NCI-H2227 treated with DMSO at 0.1 percent for 48 hours (cell line): ENCODE data around the gene TSSK6.

Source experiments
- DNase-seq: peaks from one replicate; lab custom pipeline; 2025; lab: John Stamatoyannopoulos, UW

Gene TSSK6

DNA sequence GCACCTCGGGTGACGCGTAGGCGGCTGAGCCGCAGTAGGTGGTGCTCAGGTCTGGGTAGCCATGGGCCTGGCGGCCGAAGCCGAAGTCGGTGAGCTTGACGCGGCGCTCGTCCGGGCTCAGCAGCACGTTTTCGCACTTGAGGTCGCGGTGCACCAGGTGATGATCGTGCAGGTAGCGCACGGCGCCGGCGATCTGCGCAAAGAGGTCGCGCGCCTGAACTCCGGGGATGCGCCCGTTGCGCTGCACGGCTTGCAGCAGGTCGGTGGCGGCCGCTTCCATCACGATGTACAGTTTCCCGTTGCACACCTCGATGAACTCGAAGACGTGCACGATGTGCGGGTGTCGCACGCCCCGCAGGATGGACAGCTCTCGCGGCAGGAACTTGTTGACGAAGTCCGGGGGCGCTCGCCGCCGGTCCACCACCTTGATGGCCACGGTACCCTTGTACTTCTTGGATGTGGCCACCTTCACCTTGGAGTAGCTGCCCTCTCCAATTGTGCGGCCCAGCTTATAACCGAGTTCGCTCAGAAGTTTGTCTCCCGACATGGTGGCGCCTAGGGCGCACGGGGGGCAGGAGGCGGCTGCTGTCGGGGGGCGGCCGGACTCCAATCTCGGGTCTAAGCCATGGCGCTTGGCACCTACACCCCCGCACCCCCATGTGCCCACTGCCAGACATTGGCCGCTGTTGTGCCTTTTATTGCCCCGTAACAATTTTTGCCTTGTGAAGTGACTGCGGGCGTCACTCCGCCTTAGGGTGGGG is at the start of gene TSSK6:
Gene TSSK6, minus strand, starts transcription at position 668 of the 761 bp plus-strand sequence. Its CDS starts 121 bp downstream, at position 547.
- DNase-seq: no peak

DNA sequence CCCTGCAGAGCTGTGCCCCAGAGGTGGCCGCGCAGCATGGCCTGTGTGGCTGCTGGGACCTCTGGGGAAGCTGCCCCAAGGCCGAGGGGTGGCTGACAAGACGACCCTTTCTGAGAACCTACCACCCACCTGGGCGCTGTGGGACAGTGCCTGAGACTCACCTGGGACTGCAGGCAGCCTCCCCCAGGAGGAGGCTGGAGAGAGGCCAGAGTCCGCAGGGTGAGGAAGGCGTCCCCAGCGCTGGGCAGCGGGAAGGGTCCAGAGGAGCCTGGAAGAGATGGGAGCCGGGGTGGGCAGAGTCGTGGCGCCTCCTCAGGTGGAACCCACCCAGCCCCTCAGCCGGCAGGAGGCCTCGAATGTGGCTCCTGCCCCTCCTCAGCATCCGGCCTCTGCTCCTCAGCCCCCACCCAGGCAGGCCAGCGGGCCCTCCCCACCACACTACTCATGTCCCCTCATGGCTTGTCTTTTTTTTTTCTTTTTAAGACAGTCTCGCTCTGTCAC is 48.0 kb upstream of the TSSK6 start:
- DNase-seq: no peak

DNA sequence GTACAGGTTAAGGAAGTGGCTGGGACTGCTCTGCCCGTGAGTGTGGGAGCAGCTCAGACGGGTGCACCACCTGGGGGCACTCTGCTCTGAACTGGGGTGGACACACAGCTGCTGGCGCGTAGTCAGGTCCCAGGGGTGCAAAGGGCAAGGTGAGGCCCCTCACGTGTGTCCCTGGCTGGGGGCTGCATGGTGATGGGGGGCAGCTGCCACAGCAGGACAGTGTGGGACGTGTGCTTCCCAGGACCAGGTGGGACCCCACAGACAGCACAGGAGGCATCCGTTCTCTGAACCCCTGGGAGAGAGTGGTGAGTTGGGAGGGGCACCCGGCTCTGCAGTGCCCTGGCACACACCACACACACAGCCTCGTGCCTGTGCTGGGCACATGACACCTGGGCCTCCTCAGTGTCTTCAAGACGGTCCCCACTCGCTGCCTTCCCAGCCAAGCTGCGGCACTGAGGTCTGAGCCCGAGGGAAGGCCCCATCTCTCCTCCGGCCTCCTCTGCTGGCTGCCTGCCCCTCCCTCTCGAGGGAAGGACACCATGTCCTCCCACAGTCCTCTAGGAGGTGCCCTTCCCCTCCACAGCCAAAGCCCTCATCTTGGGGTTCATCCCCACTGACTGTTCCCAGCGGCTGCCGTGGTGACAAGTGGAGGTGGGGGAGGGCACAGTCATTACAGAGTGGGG is 47.5 kb upstream of the TSSK6 start:
- no peak for DNase-seq

DNA sequence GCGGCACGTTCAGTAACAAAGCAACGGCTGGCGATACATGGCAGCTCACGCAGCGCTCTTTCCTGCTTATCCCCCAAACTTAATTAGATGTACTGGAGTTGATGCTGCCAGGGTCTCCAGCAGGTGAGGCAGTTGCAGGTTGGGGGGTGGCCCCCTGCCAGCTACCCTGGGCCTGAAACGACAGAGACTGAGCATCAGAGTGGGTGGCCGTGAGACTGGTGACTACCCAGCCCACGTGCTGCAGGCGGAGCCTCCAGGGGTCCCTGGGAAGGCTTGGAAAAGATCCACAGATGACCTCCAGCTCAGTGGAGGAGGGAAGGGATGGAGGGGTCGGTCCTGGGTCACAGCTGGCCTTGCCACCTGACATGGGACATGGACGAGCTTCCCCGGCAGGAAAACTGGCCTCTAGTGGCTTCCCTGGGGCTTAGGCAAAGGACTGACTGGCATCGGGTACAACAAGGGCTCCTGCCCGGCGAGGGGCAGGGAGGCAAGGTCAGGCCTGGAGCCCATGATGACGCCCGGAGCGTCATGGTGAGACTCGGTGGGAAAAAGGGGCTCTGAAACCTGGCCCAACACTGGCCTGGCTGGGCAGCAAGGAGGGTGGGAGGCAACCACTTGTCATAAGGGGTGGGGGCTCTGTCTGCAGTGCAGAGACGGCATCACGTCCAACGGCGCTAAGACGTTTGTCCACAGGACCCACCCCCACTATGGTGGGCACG is 46.8 kb upstream of the TSSK6 start:
- DNase-seq: no peak

DNA sequence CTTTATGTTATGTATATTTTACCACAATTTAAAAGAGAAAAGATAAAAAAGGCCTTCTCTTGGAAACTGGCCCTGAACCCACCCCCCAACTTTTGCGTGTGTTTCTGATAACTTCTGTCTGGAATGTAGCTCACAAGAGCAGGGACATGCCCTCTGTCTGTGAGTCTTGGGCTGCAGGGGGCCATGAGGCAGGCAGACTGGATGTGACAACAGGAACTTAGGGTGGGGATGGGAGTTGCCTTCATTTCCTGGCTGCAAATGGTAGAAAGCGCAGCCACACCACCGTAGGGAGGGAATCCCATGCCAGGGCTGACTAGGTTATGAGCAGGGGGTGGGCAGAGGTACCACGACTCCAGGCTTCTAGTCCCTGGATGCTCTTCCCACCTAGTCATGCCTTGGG is 44.6 kb upstream of the TSSK6 start:
- no peak for DNase-seq

DNA sequence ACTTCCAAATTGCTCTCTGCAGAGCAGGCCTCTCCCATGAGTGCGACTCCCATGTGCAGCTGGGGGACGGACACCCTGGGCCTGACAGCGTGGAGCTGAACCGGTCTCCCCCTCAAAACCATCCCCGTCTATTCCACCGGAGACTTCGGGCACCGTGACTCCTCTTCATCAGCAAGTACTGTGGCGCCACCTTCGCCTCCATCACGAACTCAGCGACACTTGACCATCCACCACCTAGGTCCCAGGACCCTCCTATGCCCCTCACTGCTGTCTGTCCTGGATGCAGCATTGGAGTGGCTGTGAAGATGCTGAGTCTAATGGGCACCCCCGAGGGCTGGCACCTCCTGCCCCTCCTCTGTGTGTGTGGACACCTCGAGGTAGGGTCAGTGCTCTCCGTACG is 43.3 kb upstream of the TSSK6 start:
- no peak for DNase-seq

DNA sequence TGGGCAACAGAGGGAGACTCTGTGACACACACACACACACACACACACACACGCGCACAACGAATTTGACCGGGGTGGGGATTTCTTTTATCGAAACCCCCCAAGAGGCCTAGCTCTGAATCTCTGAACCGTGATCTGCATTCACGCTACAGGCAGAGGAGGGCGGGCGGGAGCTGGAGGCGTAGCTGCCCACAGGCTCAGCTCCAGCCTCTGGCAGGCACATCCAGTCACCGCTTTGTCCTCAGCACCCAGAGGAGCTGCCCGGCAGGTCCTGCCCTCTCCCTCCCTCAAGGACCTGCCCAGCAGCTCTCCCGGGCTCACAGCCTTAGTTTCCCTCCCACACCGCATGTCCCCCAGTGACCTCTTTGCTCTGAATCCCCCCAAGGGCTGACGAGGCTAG is 42.7 kb upstream of the TSSK6 start:
- no peak for DNase-seq

DNA sequence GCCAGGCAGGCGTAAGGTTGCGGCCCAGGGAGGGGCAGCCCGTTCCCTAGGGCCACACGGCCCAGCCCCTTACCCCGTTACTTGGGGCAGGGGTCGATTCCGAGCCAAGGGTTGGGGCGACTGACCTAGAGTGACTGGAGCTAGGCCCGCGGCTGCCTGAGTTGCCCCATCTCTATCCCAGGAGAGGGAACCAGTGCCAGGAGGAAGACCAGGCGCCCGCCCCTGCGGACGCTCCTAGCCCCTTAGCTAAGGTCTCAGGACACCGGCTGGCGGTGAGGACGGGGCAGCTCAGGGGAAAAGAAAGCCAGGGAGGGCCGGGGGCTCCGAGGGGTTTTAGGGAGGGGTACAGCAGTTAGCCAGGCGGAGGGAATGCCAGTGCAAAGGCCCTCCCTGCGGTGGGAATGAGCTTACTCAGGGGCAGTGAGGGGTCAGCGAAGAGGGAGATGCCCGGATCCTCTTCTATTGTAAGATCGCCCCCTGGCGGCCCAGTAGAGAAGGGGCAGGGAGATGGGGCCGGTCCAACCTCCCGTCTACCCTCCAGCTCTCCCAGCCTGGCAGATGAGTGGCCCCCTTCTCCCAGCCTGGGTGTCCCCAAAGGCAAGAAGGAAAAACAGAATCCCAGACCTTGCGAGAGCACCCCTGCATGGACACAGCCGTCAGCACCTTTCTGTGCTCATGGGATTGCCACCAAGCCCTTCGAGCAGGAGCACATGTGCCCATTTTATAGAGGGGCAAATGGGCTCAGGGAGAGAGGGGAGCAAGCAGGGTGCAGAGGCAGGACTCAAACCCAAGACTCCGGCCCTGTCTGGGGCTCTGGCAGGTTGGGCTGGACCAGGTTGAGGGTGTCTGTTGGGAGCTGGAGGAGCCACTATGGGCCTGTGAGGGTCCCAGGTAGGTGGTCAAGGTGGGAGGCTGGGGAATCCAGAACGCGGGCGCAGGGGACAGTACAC is 39.0 kb upstream of the TSSK6 start:
- DNase-seq: no peak

DNA sequence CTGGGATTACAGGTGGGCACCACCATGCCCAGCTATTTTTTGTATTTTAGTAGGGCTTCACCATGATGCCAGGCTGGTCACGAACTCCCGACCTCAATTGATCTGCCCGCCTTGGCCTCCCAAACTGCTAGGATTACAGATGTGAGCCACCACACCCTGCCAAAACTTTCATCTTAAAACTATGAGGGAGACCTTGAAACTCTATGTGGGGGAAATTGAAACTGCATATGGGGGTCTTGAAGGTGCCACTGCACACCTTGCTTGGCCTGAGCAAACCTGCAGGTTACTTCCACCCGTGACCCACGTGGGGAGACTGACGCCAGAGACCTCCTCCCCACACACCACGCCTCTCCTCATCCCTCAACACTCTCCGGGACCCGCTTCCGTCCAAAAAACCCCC is 38.3 kb upstream of the TSSK6 start:
- DNase-seq: no peak

DNA sequence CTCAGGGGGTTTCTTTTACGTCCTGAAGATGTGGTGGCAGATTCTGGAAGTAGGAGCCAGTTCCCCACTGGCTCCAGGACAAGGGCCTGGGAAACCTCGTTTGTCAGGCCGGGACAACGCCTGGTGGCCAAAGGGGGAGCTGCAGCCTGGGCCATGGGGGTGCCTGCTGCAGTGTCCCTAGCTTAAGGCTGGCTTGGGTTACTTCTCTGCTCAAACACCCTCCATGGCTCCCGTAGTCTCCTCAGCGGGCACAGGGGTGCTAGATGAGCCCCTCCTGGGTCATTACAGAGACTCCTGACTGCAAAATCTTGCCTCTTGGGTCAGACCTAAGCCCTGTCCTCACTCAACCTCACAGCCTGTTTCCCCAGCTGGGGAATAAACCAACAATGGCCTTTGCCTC is 37.5 kb upstream of the TSSK6 start:
- no peak for DNase-seq

DNA sequence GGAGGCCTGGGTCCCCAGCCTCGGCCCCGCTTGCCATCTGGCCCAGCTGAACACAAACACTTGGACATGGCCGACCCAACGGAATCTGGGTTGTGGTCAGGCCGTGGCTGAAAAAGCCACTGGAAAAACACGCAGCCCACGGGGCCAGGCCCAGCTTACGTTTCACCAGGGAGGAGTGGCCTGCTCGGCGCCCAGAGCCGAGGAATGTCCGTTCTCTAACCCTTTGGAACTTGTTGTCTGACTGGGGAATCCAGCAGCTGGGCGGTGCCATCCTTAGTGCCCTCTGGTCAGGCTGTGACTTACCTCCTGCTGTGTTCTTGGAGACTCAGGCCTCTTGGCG is 36.5 kb upstream of the TSSK6 start:
- DNase-seq: no peak

DNA sequence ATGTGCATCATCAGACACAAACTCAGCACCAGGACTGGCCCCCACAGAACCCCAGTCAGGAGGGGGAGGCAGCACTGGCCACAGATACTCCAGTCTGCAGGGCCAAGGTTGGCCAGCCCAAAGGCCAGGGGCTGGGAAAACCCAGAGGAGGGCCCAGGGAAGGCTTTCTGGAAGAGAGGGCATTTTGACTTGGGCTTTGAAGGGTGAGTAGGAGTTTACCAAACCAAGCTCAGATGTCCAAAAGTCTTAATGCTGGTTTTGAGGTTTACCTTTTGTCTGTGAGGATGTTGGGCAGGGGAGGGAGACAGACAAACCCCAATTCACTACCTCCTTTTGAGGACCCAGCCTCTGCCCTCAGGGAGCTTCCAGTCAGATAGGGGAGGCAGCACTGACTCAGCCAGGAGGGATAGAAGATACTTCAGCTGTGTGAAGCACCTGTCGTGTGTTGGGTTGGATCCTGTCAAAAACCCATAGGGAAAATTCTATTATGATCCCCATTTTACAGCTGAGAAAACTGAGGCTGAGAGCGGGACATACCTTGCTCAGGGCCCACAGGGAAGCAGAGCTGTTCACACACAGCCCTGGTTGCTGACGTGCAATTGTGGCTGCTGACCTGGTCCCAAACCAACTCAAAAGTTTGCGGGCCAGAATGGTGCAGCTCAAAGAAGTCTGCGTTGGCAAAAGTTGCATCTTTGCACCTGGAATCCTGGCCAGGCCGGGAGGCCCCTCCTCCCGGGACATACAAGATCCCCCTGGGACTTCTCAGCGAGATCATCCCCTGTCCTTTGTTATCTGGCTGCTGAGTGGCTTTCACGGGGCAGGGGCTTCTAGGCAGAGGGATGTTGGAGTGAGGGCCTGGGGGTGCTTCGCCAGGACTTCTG is 35.9 kb upstream of the TSSK6 start:
- DNase-seq: no peak

DNA sequence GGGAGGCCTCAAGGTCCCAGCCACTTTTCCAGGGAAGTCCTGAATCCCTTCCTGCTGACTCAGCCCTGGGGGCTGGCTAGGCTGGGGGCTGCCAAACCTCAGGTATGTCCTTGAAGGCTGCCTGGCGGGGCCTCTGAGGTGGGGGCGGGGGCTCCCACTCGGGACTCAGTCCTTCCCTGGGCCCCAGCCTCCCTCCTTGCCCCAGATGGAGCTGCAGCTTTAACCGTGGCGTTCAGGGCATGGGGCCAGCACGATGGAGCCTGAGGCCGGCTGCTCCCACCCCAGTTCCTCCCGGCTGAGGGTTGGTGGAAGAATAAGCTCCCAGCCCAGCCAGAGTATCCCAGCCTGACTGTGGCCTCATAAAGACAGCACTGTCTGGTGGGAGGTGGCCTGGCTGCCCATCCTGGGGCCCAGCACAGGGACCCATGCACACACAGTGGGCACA is 35.2 kb upstream of the TSSK6 start:
- no peak for DNase-seq

DNA sequence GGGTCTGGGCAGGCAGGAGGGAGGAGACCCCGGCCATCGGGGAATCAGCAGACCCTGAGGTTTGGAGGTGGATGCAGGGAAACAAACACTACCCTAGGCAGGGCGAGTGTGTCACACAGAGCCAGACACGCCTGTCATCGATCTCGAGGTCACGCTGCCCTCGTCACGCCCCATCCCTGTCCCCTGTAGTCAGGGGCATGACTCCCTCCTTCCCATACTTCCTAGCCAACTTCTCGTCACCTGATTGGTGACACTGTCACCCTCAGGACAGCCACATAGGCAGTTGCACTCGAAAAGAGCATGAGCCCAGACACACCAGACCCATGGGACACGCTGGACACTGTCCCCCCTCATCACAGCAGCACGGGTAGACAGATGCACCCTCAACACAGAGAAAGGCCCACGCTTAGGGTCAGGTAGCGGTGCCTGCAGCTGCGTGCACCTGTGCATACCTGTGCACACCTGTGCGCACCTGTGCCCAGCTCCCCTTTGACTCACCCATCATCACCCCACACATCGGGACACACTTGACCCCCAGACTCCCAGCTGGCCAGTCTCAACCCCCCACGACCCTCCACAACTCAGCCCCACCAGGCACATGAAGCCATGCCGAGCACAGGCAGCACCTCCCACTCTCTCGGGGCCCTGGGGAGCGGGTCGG is 34.6 kb upstream of the TSSK6 start:
- DNase-seq: no peak

DNA sequence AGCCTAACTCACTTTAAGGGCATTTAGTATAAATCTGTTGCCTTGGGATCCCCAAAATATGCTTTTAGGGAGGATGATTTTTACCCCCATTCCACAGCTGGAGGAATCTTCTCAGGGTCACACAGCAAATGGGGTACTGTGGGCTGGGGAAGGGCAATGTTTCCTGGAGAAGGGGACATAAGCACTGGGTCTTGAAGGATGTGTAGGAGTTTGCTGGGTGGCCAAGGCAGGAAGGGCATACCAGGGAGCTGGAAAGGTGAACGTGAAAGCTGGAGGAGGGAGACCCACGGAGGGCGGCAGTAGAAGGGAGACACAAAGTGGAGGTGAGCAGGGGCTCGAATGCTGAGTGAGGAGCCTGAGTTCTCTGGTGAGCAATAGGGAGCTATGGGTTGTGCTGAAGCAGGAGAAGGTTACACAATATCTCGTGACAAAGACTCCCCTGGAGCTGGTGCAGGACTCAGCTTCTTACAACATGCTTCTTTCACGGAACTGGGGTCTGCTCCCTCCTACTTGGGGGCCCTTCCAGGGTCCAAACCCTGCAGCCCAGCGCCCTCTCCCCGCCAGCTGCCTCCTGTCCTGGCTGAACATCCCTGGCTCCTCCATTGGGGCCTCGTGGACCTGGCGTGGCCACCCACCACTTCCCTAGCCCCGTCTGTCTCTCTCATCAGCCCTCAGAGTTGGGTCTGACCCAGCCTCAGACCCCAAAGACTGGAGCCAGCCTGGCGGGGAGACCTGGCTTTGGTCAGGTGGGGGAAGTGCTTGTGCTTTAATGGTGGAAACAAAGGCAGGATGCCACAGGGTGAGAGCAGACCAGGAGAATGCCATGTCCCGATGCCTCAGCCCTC is 33.8 kb upstream of the TSSK6 start:
- no peak for DNase-seq

DNA sequence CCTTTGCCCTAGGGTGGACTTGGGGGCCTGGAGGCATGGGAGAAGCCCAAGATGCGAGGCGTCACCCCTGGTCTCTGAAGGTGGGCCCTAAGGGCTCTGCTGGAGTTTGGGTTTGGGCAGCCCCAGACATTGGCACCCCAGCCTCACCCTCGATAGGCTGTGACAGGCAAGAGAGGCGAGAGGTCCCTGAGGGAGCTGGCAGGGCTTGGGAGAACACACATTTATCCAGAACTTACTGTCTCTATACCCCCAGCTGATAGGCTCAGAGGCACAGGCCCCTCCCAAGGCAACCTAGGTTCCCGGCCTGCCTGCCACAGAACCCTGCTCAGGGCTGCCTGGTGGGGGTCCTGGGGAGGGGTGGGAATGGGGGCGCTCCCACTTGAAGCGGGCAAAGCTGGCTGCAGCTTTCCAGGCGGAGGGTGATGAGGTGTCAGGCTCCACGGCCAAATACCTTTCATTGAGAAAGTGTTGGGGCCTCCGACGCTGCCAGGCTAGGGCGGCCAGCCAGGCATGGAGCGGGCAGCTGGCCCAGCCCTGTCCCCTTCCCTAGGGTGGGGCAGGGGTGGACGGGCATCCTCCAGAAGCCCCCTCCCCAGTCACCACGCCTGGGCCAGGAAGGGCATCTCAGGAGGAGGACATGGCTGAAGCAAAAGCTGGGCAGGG is 32.5 kb upstream of the TSSK6 start:
- DNase-seq: no peak

DNA sequence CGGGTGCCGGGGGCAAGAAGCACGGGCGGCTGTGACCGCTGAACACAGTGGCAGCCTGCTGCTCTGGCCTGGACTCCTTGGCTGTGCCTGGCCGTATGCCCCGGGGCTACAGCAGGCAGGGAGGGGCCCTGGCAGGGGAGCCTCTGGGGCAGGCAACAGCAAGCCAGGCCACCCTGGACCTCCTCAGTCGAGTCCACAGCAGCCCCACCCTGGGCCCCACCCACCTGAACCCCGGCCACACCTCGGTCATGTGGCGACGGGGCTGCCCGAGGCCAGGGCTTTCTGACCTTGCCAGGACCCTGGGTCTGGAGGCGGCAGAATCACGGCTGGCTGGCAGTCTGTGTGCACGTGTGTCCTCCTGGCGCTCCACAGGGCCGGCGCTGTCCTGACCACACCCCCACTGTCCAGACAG is 31.4 kb upstream of the TSSK6 start:
- DNase-seq: no peak

DNA sequence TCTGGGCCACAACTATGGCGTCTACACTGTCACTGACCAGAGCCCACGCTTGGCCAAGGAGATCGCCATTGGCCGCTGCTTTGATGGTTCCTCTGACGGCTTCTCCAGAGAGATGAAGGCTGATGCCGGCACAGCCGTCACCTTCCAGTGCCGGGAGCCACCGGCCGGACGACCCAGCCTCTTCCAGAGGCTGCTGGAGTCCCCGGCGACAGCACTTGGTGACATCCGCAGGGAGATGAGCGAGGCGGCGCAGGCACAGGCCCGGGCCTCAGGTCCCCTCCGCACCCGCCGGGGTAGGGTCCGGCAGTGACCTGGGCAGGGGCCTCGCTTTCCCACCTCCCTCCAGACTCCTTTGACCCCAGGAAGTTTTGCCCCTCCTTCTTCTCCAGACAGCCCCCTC is 30.4 kb upstream of the TSSK6 start:
- no peak for DNase-seq
